ENCODE measurements around the gene SSNA1. TPM values are rescaled to one million over a fixed set of nuclear protein-coding genes. Genes with fewer than 3 reads are reported as not detected.
A peak's percentile ranks its signal among the peaks of the same experiment; 100 is the strongest.

SSNA1 gene
- total RNA-seq: 10 to 100 TPM; 28.2 to 50.7 (median 44.5) TPM

- in situ Hi-C loops (cut with MboI; ENCODE audit: low pct_unique_long_range_greater_than_20kb in 2 of 9, low sequenced_read_pairs in 9 of 9, unreplicated experiment in 9 of 9): no loop called here
- Histone ChIP-seq H3K4me3 (peak within 1 kb of the TSS; percentile 83 to 93 (median 90)), H3K27ac (peak within 1 kb of the TSS; percentile 93 to 96), H3K4me1 (replicated peaks in 1 of 2) (peaks cover 17 to 20% of the 10 kb centered on the region in 2 donors)
- 0% methylated on average over 11 of the region's 98 CpGs; no CpG with 5 or more reads in 9 of the 10 experiments for WGBS, 10 experiments
- peak; percentile 85 to 92 (median 90) for ATAC-seq (replicated peaks in 6 of 8)
These were observed at the start of gene SSNA1, which contains the start of gene ANAPC2 for GRCh38 chr9:137188490-137189296. SSNA1 (plus strand) TSS chr9:137188676; CDS start chr9:137188727, 51 bp downstream. ANAPC2 (minus strand) TSS chr9:137188560; CDS start chr9:137188532, 28 bp downstream.

- peak within 1 kb of the TSS in 1 of 2 donors; percentile 59 for H3K27ac ChIP-seq
- peak; percentile 18 to 92 (median 38) for ATAC-seq (replicated peaks in 6 of 8)
- H3K4me3 ChIP-seq: peak within 1 kb of the TSS; percentile 12 to 37 (median 23)
- H3K4me1 ChIP-seq (replicated peaks in 1 of 2): peaks cover 10 to 12% of the 10 kb centered on the region in 2 donors
- WGBS, 10 experiments: 0 to 47% (median 30%) methylated on average over 3 to 13 of the region's 104 CpGs; no CpG with 5 or more reads in 7 of the 10 experiments
- in situ Hi-C loops (cut with MboI; ENCODE audit: low pct_unique_long_range_greater_than_20kb in 2 of 9, low sequenced_read_pairs in 9 of 9, unreplicated experiment in 9 of 9): no loop called here
These were observed 49.6 kb upstream of the SSNA1 start, which contains the start of gene GRIN1 for GRCh38 chr9:137138722-137139467. GRIN1 (plus strand) TSS chr9:137139154; CDS start chr9:137139487, 333 bp downstream.

- Histone ChIP-seq H3K4me1 (replicated peaks in 1 of 2) (peaks cover 10 to 12% of the 10 kb centered on the region in 2 donors), H3K4me3 (peak overlapping the region; percentile 12 to 37 (median 23)), H3K27ac (no peak overlapping the region)
- WGBS, 10 experiments: 20 to 53% methylated on average over 2 to 3 of the region's 37 CpGs; no CpG with 5 or more reads in 8 of the 10 experiments
- ATAC-seq (replicated peaks in 6 of 8): peak in 1 of 8 experiments; percentile 0
- in situ Hi-C loops (cut with MboI; ENCODE audit: low pct_unique_long_range_greater_than_20kb in 2 of 9, low sequenced_read_pairs in 9 of 9, unreplicated experiment in 9 of 9): no loop called here
These were observed 48.9 kb upstream of the SSNA1 start for GRCh38 chr9:137139468-137140150.

- in situ Hi-C loops (cut with MboI; ENCODE audit: low pct_unique_long_range_greater_than_20kb in 2 of 9, low sequenced_read_pairs in 9 of 9, unreplicated experiment in 9 of 9): no loop called here
- Histone ChIP-seq H3K4me3 (peak overlapping the region in 2 of 5 donors; percentile 3 to 37), H3K4me1 (replicated peaks in 1 of 2) (peaks cover 10 to 12% of the 10 kb centered on the region in 2 donors), H3K27ac (no peak overlapping the region)
- ATAC-seq (replicated peaks in 6 of 8): no peak
- WGBS, 10 experiments: 30 to 67% (median 50%) methylated on average over 1 to 9 of the region's 26 CpGs; no CpG with 5 or more reads in 4 of the 10 experiments
These were observed 48.1 kb upstream of the SSNA1 start for GRCh38 chr9:137140151-137141012.

- Histone ChIP-seq H3K4me3 (no peak overlapping the region), H3K27ac (no peak overlapping the region), H3K4me1 (replicated peaks in 1 of 2) (peaks cover 10 to 12% of the 10 kb centered on the region in 2 donors)
- ATAC-seq (replicated peaks in 6 of 8): no peak
- in situ Hi-C loops (cut with MboI; ENCODE audit: low pct_unique_long_range_greater_than_20kb in 2 of 9, low sequenced_read_pairs in 9 of 9, unreplicated experiment in 9 of 9): no loop called here
- WGBS, 10 experiments: 30 to 100% (median 60%) methylated on average over 1 to 4 of the region's 17 CpGs; no CpG with 5 or more reads in 5 of the 10 experiments
These were observed 47.2 kb upstream of the SSNA1 start for GRCh38 chr9:137141050-137141810.

- 14 to 100% (median 60%) methylated on average over 1 to 9 of the region's 24 CpGs; no CpG with 5 or more reads in 4 of the 10 experiments for WGBS, 10 experiments
- Histone ChIP-seq H3K4me3 (no peak overlapping the region), H3K4me1 (replicated peaks in 1 of 2) (peaks cover 7 to 12% of the 10 kb centered on the region in 2 donors), H3K27ac (no peak overlapping the region)
- in situ Hi-C loops (cut with MboI; ENCODE audit: low pct_unique_long_range_greater_than_20kb in 2 of 9, low sequenced_read_pairs in 9 of 9, unreplicated experiment in 9 of 9): no loop called here
- ATAC-seq (replicated peaks in 6 of 8): no peak
These were observed 46.2 kb upstream of the SSNA1 start for GRCh38 chr9:137141976-137142936.

- in situ Hi-C loops (cut with MboI; ENCODE audit: low pct_unique_long_range_greater_than_20kb in 2 of 9, low sequenced_read_pairs in 9 of 9, unreplicated experiment in 9 of 9): no loop called here
- no peak overlapping the region for H3K4me3 ChIP-seq
- no peak for ATAC-seq (replicated peaks in 6 of 8)
- no peak overlapping the region for H3K27ac ChIP-seq
- 11 to 50% (median 15%) methylated on average over 1 to 3 of the region's 4 CpGs; no CpG with 5 or more reads in 4 of the 10 experiments for WGBS, 10 experiments
- peaks cover 0 to 5% of the 10 kb centered on the region in 2 donors for H3K4me1 ChIP-seq (replicated peaks in 1 of 2)
These were observed 45.0 kb upstream of the SSNA1 start for GRCh38 chr9:137143459-137143858.

GRCh38 chr9:137145731-137146526 lies 42.5 kb upstream of the SSNA1 start:
- no CpG with 5 or more reads among the region's 49 CpGs for WGBS, 10 experiments
- no peak overlapping the region for H3K4me3 ChIP-seq
- ATAC-seq (replicated peaks in 6 of 8): no peak
- in situ Hi-C loops (cut with MboI; ENCODE audit: low pct_unique_long_range_greater_than_20kb in 2 of 9, low sequenced_read_pairs in 9 of 9, unreplicated experiment in 9 of 9): no loop called here
- H3K27ac ChIP-seq: no peak overlapping the region
- H3K4me1 ChIP-seq (replicated peaks in 1 of 2): no peaks in the 10 kb centered on the region

- in situ Hi-C loops (cut with MboI; ENCODE audit: low pct_unique_long_range_greater_than_20kb in 2 of 9, low sequenced_read_pairs in 9 of 9, unreplicated experiment in 9 of 9): no loop called here
- WGBS, 10 experiments: 26% methylated on average over 3 of the region's 9 CpGs; no CpG with 5 or more reads in 9 of the 10 experiments
- Histone ChIP-seq H3K27ac (no peak overlapping the region), H3K4me3 (no peak overlapping the region), H3K4me1 (replicated peaks in 1 of 2) (no peaks in the 10 kb centered on the region)
- ATAC-seq (replicated peaks in 6 of 8): peak in 1 of 8 experiments; percentile 24
These were observed 42.0 kb upstream of the SSNA1 start for GRCh38 chr9:137146527-137146918.

Data from motor neuron (in vitro differentiated cells).